HCT116 (cell line): ENCODE measurements around the gene SLC5A7. TPM values are rescaled to one million over a fixed set of nuclear protein-coding genes. Genes with fewer than 3 reads are reported as not detected.

ENCODE experiments used
- ATAC-seq: fragments of 200-7000 bp; cut with Tn5 transposase; 2 replicates; pipeline ENCODE4 v1.9.1; 2020; ENCODE audit warnings: mild to moderate bottlenecking, moderate library complexity
- BruUV-seq: library from RNA; stranded (reverse); fragments of 400-500 nt; replicated peaks from 2 replicates; lab custom pipeline; 2021; lab: Mats Ljungman, UMichigan
- CTCF ChIA-PET: fragments of 300-600 bp; sonication (Branson Sonifier 250); formaldehyde crosslinking; loops from one replicate; lab custom pipeline; 2021; ENCODE audit warnings: antibody characterized with exemption; lab: Charles Lee
- POLR2A ChIA-PET: fragments of 300-600, 350-600 bp; sonication (Branson Sonifier 250); formaldehyde crosslinking; loops from one replicate; lab custom pipeline; 2021; ENCODE audit warnings: antibody characterized with exemption; lab: Charles Lee
- RAD21 ChIA-PET, 2 experiments: fragments of 300-600 bp; sonication (Branson Sonifier 250); formaldehyde crosslinking; loops; one replicate each; lab custom pipeline; 2023; ENCODE audit warnings: low total read pairs in 2 of 2; ENCODE audit not compliant: uncharacterized antibody in 2 of 2, unreplicated experiment in 2 of 2, low non-redundant PET in 1 of 2; lab: Charles Lee
- DNase-seq: peaks from one replicate; pipeline ENCODE4 v3.0.0-alpha.2; 2010; ENCODE audit warnings: low read depth, low spot score
- H2AFZ ChIP-seq: fragments of 200-600 bp; shearing (Covaris generic), sonication (generic); 2 replicates; pipeline ENCODE4 v1.6.1; 2017; ENCODE audit warnings: low read depth, mixed run types, mixed read lengths, antibody characterized with exemption, low read length; ENCODE audit not compliant: poor library complexity, severe bottlenecking
- H3K27ac ChIP-seq: 2 replicates; pipeline ENCODE4 v1.5.1; 2012; ENCODE audit warnings: low read depth, low read length
- H3K27me3 ChIP-seq: fragments of 200-600 bp; sonication (generic); 2 replicates; pipeline ENCODE4 v1.6.1; 2016; ENCODE audit warnings: mixed run types, low read length, mixed read lengths; ENCODE audit not compliant: insufficient read depth
- H3K36me3 ChIP-seq, 2 experiments: fragments of 200-500 bp in 1 of 2; fragments of 200-600 bp in 1 of 2; sonication (Bioruptor generic) in 1 of 2; sonication (generic) in 1 of 2; 2 replicates each; pipeline versions ENCODE4 v1.5.1 to v1.6.1; 2014 to 2016; ENCODE audit warnings: low read length in 2 of 2, inconsistent platforms in 1 of 2, mixed read lengths in 1 of 2, mixed run types in 1 of 2; ENCODE audit not compliant: insufficient read depth in 2 of 2, control insufficient read depth in 1 of 2
- H3K4me1 ChIP-seq, 2 experiments: fragments of 200-600 bp in 1 of 2; sonication (generic) in 1 of 2; 2 replicates each; pipeline versions ENCODE4 v1.5.1 to v1.6.1; 2012 to 2017; ENCODE audit warnings: low read length in 2 of 2, inconsistent platforms in 1 of 2, mild to moderate bottlenecking in 1 of 2, mixed read lengths in 1 of 2, mixed run types in 1 of 2, moderate library complexity in 1 of 2; ENCODE audit not compliant: insufficient read depth in 2 of 2, control insufficient read depth in 1 of 2
- H3K4me2 ChIP-seq: fragments of 200-600 bp; sonication (generic); 2 replicates; pipeline ENCODE4 v1.6.1; 2017; ENCODE audit warnings: mixed run types, low read length, mixed read lengths
- H3K4me3 ChIP-seq, 2 experiments: fragments of 200-600 bp in 1 of 2; sonication (generic) in 1 of 2; replicated peaks in 1 of 2; 2 replicates each; pipeline ENCODE4 v1.5.1; 2011 to 2016; ENCODE audit warnings: low read length in 2 of 2, control low read depth in 1 of 2, low read depth in 1 of 2, mild to moderate bottlenecking in 1 of 2, mixed read lengths in 1 of 2, mixed run types in 1 of 2
- H3K79me2 ChIP-seq: fragments of 200-600 bp; sonication (generic); 2 replicates; pipeline ENCODE4 v1.6.1; 2017; ENCODE audit warnings: mild to moderate bottlenecking, mixed run types, low read length, moderate library complexity, mixed read lengths; ENCODE audit not compliant: insufficient read depth
- H3K9ac ChIP-seq: fragments of 200-600 bp; sonication (generic); 2 replicates; pipeline ENCODE4 v1.6.1; 2016; ENCODE audit warnings: low read length, mixed read lengths
- H3K9me2 ChIP-seq: fragments of 200-600 bp; sonication (generic), shearing (Covaris generic); 2 replicates; pipeline ENCODE4 v1.6.1; 2017; ENCODE audit warnings: mixed run types, mild to moderate bottlenecking, moderate library complexity; ENCODE audit not compliant: insufficient read depth
- H3K9me3 ChIP-seq, 2 experiments: fragments of 200-500 bp in 1 of 2; fragments of 200-600 bp in 1 of 2; sonication (Bioruptor generic) in 1 of 2; sonication (generic) in 1 of 2; 2 replicates each; pipeline ENCODE4 v1.6.1; 2014 to 2017; ENCODE audit warnings: low read length in 2 of 2, mixed read lengths in 2 of 2, inconsistent platforms in 1 of 2, low read depth in 1 of 2, mild to moderate bottlenecking in 1 of 2, mixed run types in 1 of 2, moderate library complexity in 1 of 2; ENCODE audit not compliant: control insufficient read depth in 1 of 2, insufficient read depth in 1 of 2
- H4K20me1 ChIP-seq: fragments of 200-600 bp; sonication (generic), shearing (Covaris generic); 2 replicates; pipeline ENCODE4 v1.6.1; 2017; ENCODE audit warnings: mixed run types, mild to moderate bottlenecking, moderate library complexity; ENCODE audit not compliant: insufficient read depth
- CBX3 ChIP-seq: IDR thresholded peaks from 2 replicates; pipeline ENCODE4 v1.6.1; 2012; ENCODE audit warnings: low read depth
- CEBPB ChIP-seq: IDR thresholded peaks from 2 replicates; pipeline ENCODE4 v1.6.1; 2012; ENCODE audit warnings: low read depth
- EGR1 ChIP-seq: IDR thresholded peaks from 2 replicates; pipeline ENCODE4 v1.6.1; 2012; ENCODE audit warnings: low read depth
- ELF1 ChIP-seq: IDR thresholded peaks from 2 replicates; pipeline ENCODE4 v1.6.1; 2012; ENCODE audit warnings: low read depth, borderline replicate concordance
- EZH2 ChIP-seq: fragments of 200-600 bp; sonication (generic); IDR thresholded peaks from 2 replicates; pipeline ENCODE4 v1.6.1; 2017; ENCODE audit warnings: antibody characterized with exemption, mixed run types
- EZH2phosphoT487 ChIP-seq: fragments of 200-600 bp; IDR thresholded peaks from 2 replicates; pipeline ENCODE4 v1.6.1; 2018; ENCODE audit warnings: antibody characterized with exemption, borderline replicate concordance
- JUND ChIP-seq: IDR thresholded peaks from 2 replicates; pipeline ENCODE4 v1.6.1; 2012
- POLR2A ChIP-seq: IDR thresholded peaks from 2 replicates; pipeline ENCODE4 v1.7.0; 2011; ENCODE audit warnings: borderline replicate concordance; ENCODE audit not compliant: insufficient read depth, insufficient read length; ENCODE audit errors: extremely low read depth
- RAD21 ChIP-seq: IDR thresholded peaks from 2 replicates; pipeline ENCODE4 v1.6.1; 2012; ENCODE audit warnings: low read depth, mild to moderate bottlenecking
- SIN3A ChIP-seq: IDR thresholded peaks from 2 replicates; pipeline ENCODE4 v1.6.1; 2012; ENCODE audit warnings: low read depth
- SP1 ChIP-seq: IDR thresholded peaks from 2 replicates; pipeline ENCODE4 v1.6.1; 2012; ENCODE audit warnings: low read depth
- SRF ChIP-seq: IDR thresholded peaks from 2 replicates; pipeline ENCODE4 v1.6.1; 2012; ENCODE audit warnings: low read depth
- TCF7L2 ChIP-seq: IDR thresholded peaks from 2 replicates; pipeline ENCODE4 v1.7.0; 2011; ENCODE audit warnings: borderline replicate concordance, inconsistent platforms; ENCODE audit not compliant: insufficient read depth, insufficient read length; ENCODE audit errors: extremely low read depth
- YY1 ChIP-seq: IDR thresholded peaks from 2 replicates; pipeline ENCODE4 v1.6.1; 2011; ENCODE audit warnings: low read length, low read depth, moderate library complexity, mild to moderate bottlenecking; ENCODE audit not compliant: insufficient replicate concordance; ENCODE audit errors: extremely low read depth
- ZFX ChIP-seq: fragments of 450-650 bp; IDR thresholded peaks from 2 replicates; pipeline ENCODE4 v1.6.1; 2017
- ZNF274 ChIP-seq: fragments of 200-500 bp; sonication (Bioruptor generic); IDR thresholded peaks from 2 replicates; pipeline ENCODE4 v1.6.1; 2014; ENCODE audit warnings: mild to moderate bottlenecking, low read depth, low read length, inconsistent platforms
- intact Hi-C: fragments of 100-400 bp; cut with micrococcal nuclease; formaldehyde crosslinking; loops from 2 replicates; pipeline ENCODE4 v1.10.0; 2022
- total RNA-seq: library from RNA; stranded (reverse); gene quantifications from one replicate; pipeline ENCODE4 v1.2.1, GENCODE V29; 2021; ENCODE audit not compliant: unreplicated experiment
- TF ChIP-seq, protein P1 (sequence below): IDR thresholded peaks from 2 replicates; pipeline ENCODE4 v1.6.1; 2012
- TF ChIP-seq, protein P2 (sequence below): IDR thresholded peaks from 2 replicates; pipeline ENCODE4 v1.6.1; 2012; ENCODE audit warnings: low read depth
- TF ChIP-seq, protein P3 (sequence below): IDR thresholded peaks from 2 replicates; pipeline ENCODE4 v1.6.1; 2011; ENCODE audit warnings: mild to moderate bottlenecking, low read length, moderate library complexity; ENCODE audit not compliant: insufficient replicate concordance; ENCODE audit errors: extremely low read depth

The SLC5A7 gene
- total RNA-seq, 1 experiment from 2014 or later: not detected

DNA sequence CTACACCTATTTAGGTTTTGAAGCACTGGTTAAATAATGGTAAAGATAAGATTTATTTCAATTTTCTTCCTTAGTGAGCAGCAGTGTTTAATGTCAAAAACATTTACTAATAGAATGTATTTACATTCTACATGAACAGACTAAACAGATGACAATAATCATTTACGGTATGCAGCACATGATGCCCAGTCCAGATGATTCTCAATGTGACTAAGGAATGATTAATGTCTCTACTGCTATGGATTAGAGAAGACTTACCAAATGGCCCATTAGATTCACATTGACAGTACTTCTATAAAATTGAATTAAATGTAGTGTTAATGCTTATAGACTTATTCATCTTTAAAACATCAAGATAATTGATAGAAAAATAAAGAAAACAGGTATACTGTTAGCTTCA, 22.1 kb upstream of the SLC5A7 start (continued):
- TF ChIP-seq YY1 (no peak), JUND (no peak), RAD21 (no peak), SIN3A (no peak), EGR1 (no peak), ZFX (no peak), TCF7L2 (no peak), CEBPB (no peak), CBX3 (no peak)
- TF ChIP-seq, protein P1, sequence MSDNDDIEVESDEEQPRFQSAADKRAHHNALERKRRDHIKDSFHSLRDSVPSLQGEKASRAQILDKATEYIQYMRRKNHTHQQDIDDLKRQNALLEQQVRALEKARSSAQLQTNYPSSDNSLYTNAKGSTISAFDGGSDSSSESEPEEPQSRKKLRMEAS: no peak

DNA sequence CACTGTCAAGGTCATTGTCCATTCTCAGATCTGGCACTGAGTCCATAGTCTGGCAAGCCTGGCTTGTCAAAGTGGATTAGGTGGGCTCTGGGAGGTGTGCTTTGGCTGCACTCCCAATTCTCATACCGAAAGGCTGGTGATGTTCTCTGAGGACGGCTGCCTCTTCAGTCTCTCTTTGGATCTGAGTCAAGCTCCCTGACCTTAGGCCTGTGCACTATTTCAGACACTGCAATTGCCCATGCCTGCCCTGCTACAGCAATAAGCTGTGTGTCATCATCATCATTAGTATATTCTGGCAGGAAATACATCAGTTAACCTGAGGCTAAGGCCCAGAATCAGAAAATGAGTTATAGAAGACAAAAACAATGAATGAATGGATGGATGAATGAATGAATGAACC, 1.6 kb upstream of the SLC5A7 start:
- intact Hi-C loops: no loop called here
- RAD21 ChIA-PET: no interaction called here
- Histone ChIP-seq H3K4me3 (no peak overlapping the region), H3K27ac (no peak overlapping the region), H3K4me1 (no peaks in the 10 kb centered on the region), H3K9me3 (peaks cover 0 to 4% of the 10 kb centered on the region in 2 experiments; a peak in 2 of 4 replicates), H2AFZ (no peak overlapping the region), H3K79me2 (no peaks in the 10 kb centered on the region), H3K4me2 (no peak overlapping the region), H3K36me3 (no peaks in the 10 kb centered on the region), H3K9me2 (no peaks in the 10 kb centered on the region), H4K20me1 (no peaks in the 10 kb centered on the region), H3K9ac (no peak overlapping the region), H3K27me3 (no peaks in the 10 kb centered on the region)
- CTCF ChIA-PET: no interaction called here
- no peak for ATAC-seq
- DNase-seq: no peak
- BruUV-seq: no TSS peak
- TF ChIP-seq ELF1: no peak
- TF ChIP-seq SIN3A: no peak
- TF ChIP-seq, protein P1: no peak
- TF ChIP-seq, protein P2, sequence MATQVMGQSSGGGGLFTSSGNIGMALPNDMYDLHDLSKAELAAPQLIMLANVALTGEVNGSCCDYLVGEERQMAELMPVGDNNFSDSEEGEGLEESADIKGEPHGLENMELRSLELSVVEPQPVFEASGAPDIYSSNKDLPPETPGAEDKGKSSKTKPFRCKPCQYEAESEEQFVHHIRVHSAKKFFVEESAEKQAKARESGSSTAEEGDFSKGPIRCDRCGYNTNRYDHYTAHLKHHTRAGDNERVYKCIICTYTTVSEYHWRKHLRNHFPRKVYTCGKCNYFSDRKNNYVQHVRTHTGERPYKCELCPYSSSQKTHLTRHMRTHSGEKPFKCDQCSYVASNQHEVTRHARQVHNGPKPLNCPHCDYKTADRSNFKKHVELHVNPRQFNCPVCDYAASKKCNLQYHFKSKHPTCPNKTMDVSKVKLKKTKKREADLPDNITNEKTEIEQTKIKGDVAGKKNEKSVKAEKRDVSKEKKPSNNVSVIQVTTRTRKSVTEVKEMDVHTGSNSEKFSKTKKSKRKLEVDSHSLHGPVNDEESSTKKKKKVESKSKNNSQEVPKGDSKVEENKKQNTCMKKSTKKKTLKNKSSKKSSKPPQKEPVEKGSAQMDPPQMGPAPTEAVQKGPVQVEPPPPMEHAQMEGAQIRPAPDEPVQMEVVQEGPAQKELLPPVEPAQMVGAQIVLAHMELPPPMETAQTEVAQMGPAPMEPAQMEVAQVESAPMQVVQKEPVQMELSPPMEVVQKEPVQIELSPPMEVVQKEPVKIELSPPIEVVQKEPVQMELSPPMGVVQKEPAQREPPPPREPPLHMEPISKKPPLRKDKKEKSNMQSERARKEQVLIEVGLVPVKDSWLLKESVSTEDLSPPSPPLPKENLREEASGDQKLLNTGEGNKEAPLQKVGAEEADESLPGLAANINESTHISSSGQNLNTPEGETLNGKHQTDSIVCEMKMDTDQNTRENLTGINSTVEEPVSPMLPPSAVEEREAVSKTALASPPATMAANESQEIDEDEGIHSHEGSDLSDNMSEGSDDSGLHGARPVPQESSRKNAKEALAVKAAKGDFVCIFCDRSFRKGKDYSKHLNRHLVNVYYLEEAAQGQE: no peak
- TF ChIP-seq SRF: no peak
- no peak for TF ChIP-seq POLR2A
- TF ChIP-seq CBX3: no peak
- TF ChIP-seq EZH2phosphoT487: no peak
- TF ChIP-seq ZFX: no peak
- no peak for TF ChIP-seq RAD21
- TF ChIP-seq CEBPB: no peak
- no peak for TF ChIP-seq SP1
- TF ChIP-seq, protein P3, sequence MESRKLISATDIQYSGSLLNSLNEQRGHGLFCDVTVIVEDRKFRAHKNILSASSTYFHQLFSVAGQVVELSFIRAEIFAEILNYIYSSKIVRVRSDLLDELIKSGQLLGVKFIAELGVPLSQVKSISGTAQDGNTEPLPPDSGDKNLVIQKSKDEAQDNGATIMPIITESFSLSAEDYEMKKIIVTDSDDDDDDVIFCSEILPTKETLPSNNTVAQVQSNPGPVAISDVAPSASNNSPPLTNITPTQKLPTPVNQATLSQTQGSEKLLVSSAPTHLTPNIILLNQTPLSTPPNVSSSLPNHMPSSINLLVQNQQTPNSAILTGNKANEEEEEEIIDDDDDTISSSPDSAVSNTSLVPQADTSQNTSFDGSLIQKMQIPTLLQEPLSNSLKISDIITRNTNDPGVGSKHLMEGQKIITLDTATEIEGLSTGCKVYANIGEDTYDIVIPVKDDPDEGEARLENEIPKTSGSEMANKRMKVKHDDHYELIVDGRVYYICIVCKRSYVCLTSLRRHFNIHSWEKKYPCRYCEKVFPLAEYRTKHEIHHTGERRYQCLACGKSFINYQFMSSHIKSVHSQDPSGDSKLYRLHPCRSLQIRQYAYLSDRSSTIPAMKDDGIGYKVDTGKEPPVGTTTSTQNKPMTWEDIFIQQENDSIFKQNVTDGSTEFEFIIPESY: no peak
- no peak for TF ChIP-seq YY1
- no peak for TF ChIP-seq ZNF274
- TF ChIP-seq EZH2: no peak
- POLR2A ChIA-PET: no interaction called here
